HEK293 (cell line): ENCODE data around the gene ZFP92.

Experiments
- CTCF ChIP-seq: fragments of 450-650 bp; formaldehyde crosslinking; IDR thresholded peaks from 2 replicates; pipeline ENCODE4 v1.5.1; 2016; ENCODE audit warnings: missing biosample characterization, missing genetic modification characterization
- INSM2 ChIP-seq: fragments of 450-650 bp; formaldehyde crosslinking; IDR thresholded peaks from 2 replicates; pipeline ENCODE4 v1.5.1; 2016; ENCODE audit warnings: missing biosample characterization, missing genetic modification characterization
- REPIN1 ChIP-seq: fragments of 450-650 bp; formaldehyde crosslinking; IDR thresholded peaks from 2 replicates; pipeline ENCODE4 v1.5.1; 2017; ENCODE audit warnings: missing biosample characterization, missing genetic modification characterization, low read depth
- TRIM28 ChIP-seq: IDR thresholded peaks from 2 replicates; pipeline ENCODE4 v1.6.1; 2011; ENCODE audit warnings: low read length, control low read depth, borderline replicate concordance
- YY1 ChIP-seq: fragments of 450-650 bp; formaldehyde crosslinking; IDR thresholded peaks from 2 replicates; pipeline ENCODE4 v1.5.1; 2018; ENCODE audit warnings: missing biosample characterization, missing genetic modification characterization
- ZBTB26 ChIP-seq: fragments of 450-650 bp; formaldehyde crosslinking; optimal IDR thresholded peaks from 2 replicates; pipeline ENCODE3; 2016; ENCODE audit warnings: missing biosample characterization, mild to moderate bottlenecking, missing genetic modification characterization
- ZBTB49 ChIP-seq: fragments of 450-650 bp; formaldehyde crosslinking; IDR thresholded peaks from 2 replicates; pipeline ENCODE4 v1.5.1; 2016; ENCODE audit warnings: missing biosample characterization, missing genetic modification characterization, low read depth
- ZNF26 ChIP-seq: fragments of 450-650 bp; formaldehyde crosslinking; IDR thresholded peaks from 2 replicates; pipeline ENCODE4 v1.5.1; 2016; ENCODE audit warnings: missing biosample characterization, missing genetic modification characterization
- ZNF335 ChIP-seq: fragments of 450-650 bp; formaldehyde crosslinking; conservative IDR thresholded peaks from 2 replicates; pipeline ENCODE4 v1.5.1; 2016; ENCODE audit warnings: missing biosample characterization, missing genetic modification characterization
- ZNF48 ChIP-seq: fragments of 450-650 bp; formaldehyde crosslinking; IDR thresholded peaks from 2 replicates; pipeline ENCODE4 v1.5.1; 2016; ENCODE audit warnings: missing biosample characterization, missing genetic modification characterization
- ZNF558 ChIP-seq: fragments of 450-650 bp; formaldehyde crosslinking; IDR thresholded peaks from 2 replicates; pipeline ENCODE4 v1.5.1; 2016; ENCODE audit warnings: missing biosample characterization, missing genetic modification characterization

GRCh38 chrX:153440556-153441135, 29.4 kb downstream of the ZFP92 start:
- TF ChIP-seq CTCF (tag by site-specific recombination): no peak
- TF ChIP-seq TRIM28: no peak
- no peak for TF ChIP-seq REPIN1 (tag by site-specific recombination)
- no peak for TF ChIP-seq ZBTB49 (tag by site-specific recombination)
- no peak for TF ChIP-seq ZNF26 (tag by site-specific recombination)
- no peak for TF ChIP-seq ZNF558
- TF ChIP-seq ZNF48 (tag by site-specific recombination): no peak
- no peak for TF ChIP-seq INSM2 (tag by site-specific recombination)
- TF ChIP-seq YY1 (tag by site-specific recombination): no peak
- no peak for TF ChIP-seq ZNF335 (tag by site-specific recombination)
- TF ChIP-seq ZBTB26 (tag by site-specific recombination): no peak
